Endothelial cell of umbilical vein (primary cell): ENCODE data around the gene ARL3. TPM values are rescaled to one million over a fixed set of nuclear protein-coding genes. Genes with fewer than 3 reads are reported as not detected.

ENCODE experiments used
- BruUV-seq: library from RNA; stranded (reverse); fragments of 400-500 nt; replicated peaks from 2 replicates; lab custom pipeline; 2021; lab: Mats Ljungman, UMichigan
- CTCF ChIA-PET: fragments of 300-600, 350-600 bp; sonication (Branson Sonifier 250); formaldehyde crosslinking; loops from one replicate; lab custom pipeline; 2021; ENCODE audit warnings: antibody characterized with exemption, inconsistent platforms; lab: Charles Lee
- POLR2A ChIA-PET: fragments of 300-600, 350-600 bp; sonication (Branson Sonifier 250); formaldehyde crosslinking; loops from one replicate; lab custom pipeline; 2021; ENCODE audit warnings: antibody characterized with exemption, inconsistent platforms; lab: Charles Lee
- DNase-seq: peaks from one replicate; pipeline ENCODE4 v3.0.0-alpha.2; 2011; ENCODE audit warnings: low read depth, low spot score
- FAIRE-seq: peaks from 2 replicates; lab custom pipeline; 2011; peaks lifted over from hg19 to GRCh38; lab: Jason Lieb, UNC
- H2AFZ ChIP-seq: 2 replicates; pipeline ENCODE4 v1.6.0; 2012; ENCODE audit warnings: low read depth, low read length, control low read depth, inconsistent platforms
- H3K27ac ChIP-seq: 2 replicates; pipeline ENCODE4 v1.5.1; 2011; ENCODE audit warnings: low read depth, mild to moderate bottlenecking, control low read depth, low read length, moderate library complexity; ENCODE audit not compliant: insufficient read depth
- H3K27me3 ChIP-seq, 2 experiments: 2 replicates each; pipeline versions ENCODE4 v1.6.0 to v1.6.1; 2011; ENCODE audit warnings: low read length in 2 of 2, mixed read lengths in 1 of 2; ENCODE audit not compliant: control insufficient read depth in 2 of 2, insufficient read depth in 2 of 2
- H3K36me3 ChIP-seq, 2 experiments: 2 replicates in 1 of 2; 3 replicates in 1 of 2; pipeline ENCODE4 v1.5.1; 2011; ENCODE audit warnings: low read length in 2 of 2, mild to moderate bottlenecking in 1 of 2, moderate library complexity in 1 of 2; ENCODE audit not compliant: control insufficient read depth in 2 of 2, insufficient read depth in 2 of 2; ENCODE audit errors: extremely low read depth in 1 of 2
- H3K4me1 ChIP-seq: 3 replicates; pipeline ENCODE4 v1.5.1; 2011; ENCODE audit warnings: mild to moderate bottlenecking, low read length; ENCODE audit not compliant: control insufficient read depth, insufficient read depth; ENCODE audit errors: extremely low read depth
- H3K4me2 ChIP-seq: 2 replicates; pipeline ENCODE4 v1.6.1; 2011; ENCODE audit warnings: low read length, control low read depth, mixed read lengths; ENCODE audit not compliant: insufficient read depth
- H3K4me3 ChIP-seq, 3 experiments: fragments of 200-600 bp in 1 of 3; sonication (generic), shearing (Covaris generic) in 1 of 3; replicated peaks in 1 of 3; 2 replicates each; pipeline ENCODE4 v1.5.1; 2011 to 2016; ENCODE audit warnings: control low read depth in 3 of 3, low read length in 3 of 3, mild to moderate bottlenecking in 2 of 3, inconsistent platforms in 1 of 3, low read depth in 1 of 3, moderate library complexity in 1 of 3; ENCODE audit not compliant: insufficient read depth in 1 of 3
- H3K79me2 ChIP-seq: 2 replicates; pipeline ENCODE4 v1.6.0; 2012; ENCODE audit warnings: low read length, inconsistent platforms; ENCODE audit not compliant: control insufficient read depth, insufficient read depth
- H3K9ac ChIP-seq: replicated peaks from 2 replicates; pipeline ENCODE3; 2011; ENCODE audit warnings: low read length, control low read depth; ENCODE audit not compliant: insufficient read depth; ENCODE audit errors: extremely low read depth
- H3K9me1 ChIP-seq: replicated peaks from 3 replicates; pipeline ENCODE4 v1.6.0; 2011; ENCODE audit warnings: mild to moderate bottlenecking, low read length; ENCODE audit not compliant: control insufficient read depth, insufficient read depth; ENCODE audit errors: extremely low read depth
- H3K9me3 ChIP-seq: replicated peaks from 2 replicates; pipeline ENCODE4 v1.5.1; 2012; ENCODE audit warnings: low read length, inconsistent platforms; ENCODE audit not compliant: control insufficient read depth, insufficient read depth
- H4K20me1 ChIP-seq: replicated peaks from 2 replicates; pipeline ENCODE3; 2011; ENCODE audit warnings: mild to moderate bottlenecking, low read length; ENCODE audit not compliant: control insufficient read depth, insufficient read depth; ENCODE audit errors: extremely low read depth
- CTCF ChIP-seq, 2 donors: IDR thresholded peaks; 1 replicate in 1 of 2; 2 replicates in 1 of 2; pipeline ENCODE4 v1.5.1; 2011; ENCODE audit warnings: low read length in 2 of 2, mild to moderate bottlenecking in 2 of 2, moderate library complexity in 2 of 2, control low read depth in 1 of 2, inconsistent platforms in 1 of 2, low read depth in 1 of 2; ENCODE audit not compliant: insufficient read depth in 1 of 2; ENCODE audit errors: extremely low read depth in 1 of 2
- EZH2 ChIP-seq: IDR thresholded peaks from 2 replicates; pipeline ENCODE4 v1.6.1; 2012; ENCODE audit warnings: borderline replicate concordance, low read depth, mild to moderate bottlenecking, moderate library complexity, low read length, inconsistent platforms; ENCODE audit not compliant: severe bottlenecking
- FOS ChIP-seq: IDR thresholded peaks from 2 replicates; pipeline ENCODE4 v1.6.1; 2011; ENCODE audit warnings: mild to moderate bottlenecking, low read length, moderate library complexity, borderline replicate concordance; ENCODE audit not compliant: insufficient read depth
- GATA2 ChIP-seq: IDR thresholded peaks from 2 replicates; pipeline ENCODE4 v1.7.0; 2011; ENCODE audit warnings: low read depth, mild to moderate bottlenecking, moderate library complexity, mixed read lengths, low read length; ENCODE audit not compliant: insufficient read length, insufficient read depth
- JUN ChIP-seq: IDR thresholded peaks from 2 replicates; pipeline ENCODE4 v1.6.1; 2011; ENCODE audit warnings: borderline replicate concordance, low read depth; ENCODE audit not compliant: insufficient read length, insufficient read depth
- POLR2AphosphoS5 ChIP-seq: IDR thresholded peaks from 2 replicates; pipeline ENCODE4 v1.6.1; 2012; ENCODE audit warnings: low read depth, mild to moderate bottlenecking, control low read depth, low read length, moderate library complexity; ENCODE audit not compliant: insufficient read depth
- dilution Hi-C: fragments of 300-500 bp; cut with MboI; formaldehyde crosslinking; loops from one replicate; pipeline ENCODE4 v1.15.0; 2019; ENCODE audit warnings: low sequenced_read_pairs; ENCODE audit not compliant: extremely low pct_ligation_motif_present
- intact Hi-C: fragments of 100-400 bp; cut with micrococcal nuclease; formaldehyde crosslinking; loops from one replicate; pipeline ENCODE4 v1.10.0; 2022
- polyA plus RNA-seq, 4 experiments: library from polyadenylated mRNA; depleted of rRNA in 3 of 4; stranded (reverse) in 3 of 4; unstranded in 1 of 4; fragments of >200 nt; gene quantifications; 2 replicates each; pipeline versions ENCODE4 v1.2.1 to v1.2.3, GENCODE V29; 2011 to 2012; ENCODE audit warnings: missing spikeins in 1 of 4
- total RNA-seq: library from RNA; stranded (reverse); gene quantifications from 2 replicates; pipeline ENCODE4 v1.2.3, GENCODE V29; 2021
- TF ChIP-seq, protein P1 (sequence below): IDR thresholded peaks from 2 replicates; pipeline ENCODE4 v1.6.1; 2011; ENCODE audit not compliant: insufficient read depth, insufficient read length

The ARL3 gene
- total and polyA plus RNA-seq, 2 donors (not counting 3 experiments of a cell fraction or from before 2014, with no cell fraction given): 6.6 to 11.0 TPM

DNA sequence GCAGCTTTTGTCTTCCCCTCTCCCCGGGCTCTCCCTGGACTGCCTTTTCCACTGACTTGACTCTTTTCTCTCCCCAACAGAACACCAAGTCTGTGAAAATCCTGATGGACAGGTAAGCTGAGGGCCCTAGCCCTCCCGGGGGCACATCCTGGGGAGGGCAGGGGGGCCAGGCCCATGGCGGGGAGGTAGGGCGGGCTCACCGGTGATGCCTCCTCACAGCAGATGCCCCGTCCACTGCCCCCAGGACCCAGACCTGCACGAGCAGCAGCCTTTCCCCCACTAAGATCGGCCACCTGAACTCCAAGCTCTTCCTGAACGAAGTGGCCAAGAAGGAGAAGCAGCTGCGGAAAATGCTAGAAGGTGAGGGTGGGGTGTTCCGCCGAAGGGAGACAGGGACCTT lies 58.2 kb downstream of the ARL3 start:
- Histone ChIP-seq H3K4me3 (no peak overlapping the region), H2AFZ (no peak overlapping the region), H3K79me2 (peaks cover 45% of the 10 kb centered on the region), H3K27ac (no peak overlapping the region), H3K4me1 (peaks cover 20% of the 10 kb centered on the region), H3K27me3 (no peaks in the 10 kb centered on the region), H3K36me3 (peaks cover 14 to 42% of the 10 kb centered on the region in 2 experiments), H3K9me1 (no peaks in the 10 kb centered on the region), H3K9me3 (no peaks in the 10 kb centered on the region), H3K9ac (no peak overlapping the region), H4K20me1 (no peaks in the 10 kb centered on the region), H3K4me2 (no peak overlapping the region)
- POLR2A ChIA-PET: interaction anchor here (0.6 kb wide), 1 partner anchor 10 kb away, joined by 3 read pairs; no protein-coding TSS in a partner anchor
- intact Hi-C loops (no loop called here), dilution Hi-C loops (no loop called here)
- CTCF ChIA-PET: interaction anchor here (1.8 to 2.5 kb wide), 3 partner anchors 14 to 152 kb away, joined by 6 to 8 read pairs (median 7); partner anchors contain the start of gene SUFU
- FAIRE-seq (no peak), DNase-seq (no peak)
- TF ChIP-seq JUN (no peak), EZH2 (no peak), POLR2AphosphoS5 (no peak), GATA2 (no peak), FOS (no peak), CTCF (IDR thresholded peaks at IDR 0.05; ENCODE audit: extremely low read depth in 1 of 2, insufficient read depth in 1 of 2, low read depth in 1 of 2, low read length in 2 of 2) (no peak)
- TF ChIP-seq, protein P1, sequence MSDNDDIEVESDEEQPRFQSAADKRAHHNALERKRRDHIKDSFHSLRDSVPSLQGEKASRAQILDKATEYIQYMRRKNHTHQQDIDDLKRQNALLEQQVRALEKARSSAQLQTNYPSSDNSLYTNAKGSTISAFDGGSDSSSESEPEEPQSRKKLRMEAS: no peak
- BruUV-seq: no TSS peak
